PC-9 (cell line): Measurements from ENCODE around the gene PPP3R1. TPM values are rescaled to one million over a fixed set of nuclear protein-coding genes. Genes with fewer than 3 reads are reported as not detected.

ENCODE experiments used
- BruUV-seq: library from RNA; stranded (reverse); fragments of 400-500 nt; replicated peaks from 2 replicates; lab custom pipeline; 2021; lab: Mats Ljungman, UMichigan
- CTCF ChIA-PET: fragments of 300-600 bp; sonication (Branson Sonifier 250); formaldehyde crosslinking; loops from one replicate; lab custom pipeline; 2022; ENCODE audit warnings: antibody characterized with exemption; lab: Charles Lee
- POLR2A ChIA-PET: fragments of 300-600 bp; sonication (Branson Sonifier 250); formaldehyde crosslinking; loops from one replicate; lab custom pipeline; 2022; ENCODE audit warnings: antibody characterized with exemption; ENCODE audit not compliant: unreplicated experiment; lab: Charles Lee
- DNase-seq, 2 experiments: peaks; one replicate each; pipeline versions ENCODE4 v3.0.0 to v3.0.0-alpha.2; 2015 to 2022; ENCODE audit warnings: mixed read lengths in 1 of 2
- H2AFZ ChIP-seq: fragments of 200-600 bp; sonication (generic); 2 replicates; pipeline ENCODE4 v1.8.1; 2017; ENCODE audit warnings: antibody characterized with exemption
- H3F3A ChIP-seq: fragments of 200-600 bp; sonication (generic); 2 replicates; pipeline ENCODE4 v1.8.1; 2017; ENCODE audit warnings: antibody characterized with exemption, mild to moderate bottlenecking, low read depth; ENCODE audit not compliant: insufficient read depth
- H3K27ac ChIP-seq: fragments of 200-600 bp; sonication (generic); 2 replicates; pipeline ENCODE4 v1.6.1; 2016; ENCODE audit warnings: mixed run types
- H3K27me3 ChIP-seq: fragments of 200-600 bp; sonication (generic); 2 replicates; pipeline ENCODE4 v1.6.1; 2016; ENCODE audit warnings: low read depth, mixed run types; ENCODE audit not compliant: insufficient read depth
- H3K36me3 ChIP-seq: fragments of 200-600 bp; sonication (generic); 2 replicates; pipeline ENCODE4 v1.6.1; 2016; ENCODE audit warnings: low read depth, mixed run types
- H3K4me1 ChIP-seq: fragments of 200-600 bp; sonication (generic); replicated peaks from 2 replicates; pipeline ENCODE4 v1.6.1; 2016; ENCODE audit warnings: mixed run types; ENCODE audit not compliant: insufficient read depth
- H3K4me2 ChIP-seq: fragments of 200-600 bp; sonication (generic); 2 replicates; pipeline ENCODE4 v1.6.1; 2017; ENCODE audit warnings: mixed run types
- H3K4me3 ChIP-seq: fragments of 200-600 bp; sonication (generic); 2 replicates; pipeline ENCODE4 v1.6.1; 2016; ENCODE audit warnings: mixed run types
- H3K79me2 ChIP-seq: fragments of 200-600 bp; sonication (generic); 2 replicates; pipeline ENCODE4 v1.6.1; 2017; ENCODE audit warnings: low read depth, mixed run types
- H3K9me2 ChIP-seq: fragments of 200-600 bp; sonication (generic); 2 replicates; pipeline ENCODE4 v1.8.1; 2017; ENCODE audit warnings: mild to moderate bottlenecking; ENCODE audit not compliant: insufficient read depth
- H3K9me3 ChIP-seq: fragments of 200-600 bp; sonication (generic); 2 replicates; pipeline ENCODE4 v1.8.1; 2016; ENCODE audit warnings: low read depth; ENCODE audit not compliant: insufficient read depth
- H4K20me1 ChIP-seq: fragments of 200-600 bp; sonication (generic); 2 replicates; pipeline ENCODE4 v1.8.1; 2017; ENCODE audit not compliant: insufficient read depth
- CTCF ChIP-seq: fragments of 200-600 bp; sonication (generic); conservative IDR thresholded peaks from 2 replicates; pipeline ENCODE4 v1.6.1; 2017; ENCODE audit warnings: mixed run types, antibody characterized with exemption, mild to moderate bottlenecking, moderate library complexity
- EZH2 ChIP-seq: fragments of 200-600 bp; sonication (generic); IDR thresholded peaks from 2 replicates; pipeline ENCODE4 v1.8.0; 2017; ENCODE audit warnings: antibody characterized with exemption, low read depth
- intact Hi-C: fragments of 100-400 bp; cut with micrococcal nuclease; formaldehyde crosslinking; loops from one replicate; pipeline ENCODE4 v1.10.0; 2022; ENCODE audit not compliant: unreplicated experiment
- total RNA-seq: library from RNA; stranded (reverse); gene quantifications from 2 replicates; pipeline ENCODE4 v1.2.3, GENCODE V29; 2021

The PPP3R1 gene
- total RNA-seq, 1 experiment from 2014 or later, result 67.5 TPM

DNA sequence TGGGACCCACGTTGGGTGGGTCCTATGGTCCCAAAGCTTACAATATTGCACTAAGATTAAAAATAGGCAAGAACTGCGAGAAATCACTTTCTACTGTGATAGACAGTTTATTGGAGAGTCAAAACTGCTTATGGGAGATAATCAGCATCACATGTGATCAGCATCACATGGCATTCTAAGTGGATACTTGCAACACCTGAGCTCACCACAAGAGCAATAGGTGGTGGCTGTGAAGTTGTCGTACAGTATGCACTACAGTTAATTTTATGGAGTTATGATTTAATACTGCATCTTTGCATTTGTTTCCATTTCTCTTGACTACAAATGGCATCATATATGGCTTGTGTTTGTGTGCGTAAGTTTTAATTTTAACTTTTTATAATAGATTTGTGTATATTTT, 83.0 kb downstream of the PPP3R1 start:
- no peak for DNase-seq
- Histone ChIP-seq H4K20me1 (peaks cover 17% of the 10 kb centered on the region), H3K27me3 (no peaks in the 10 kb centered on the region), H3K9me3 (no peaks in the 10 kb centered on the region), H3K9me2 (no peaks in the 10 kb centered on the region), H3K27ac (no peak overlapping the region), H3K36me3 (peaks cover 36% of the 10 kb centered on the region), H3K4me1 (no peaks in the 10 kb centered on the region), H3K4me3 (no peak overlapping the region), H3F3A (peaks cover 12% of the 10 kb centered on the region; the same call in 1 of the 2 replicates), H3K4me2 (no peak overlapping the region), H3K79me2 (no peaks in the 10 kb centered on the region), H2AFZ (no peak overlapping the region)
- CTCF ChIA-PET, result interaction anchor here (0.6 kb wide), 1 partner anchor 751 kb away, joined by 3 read pairs; no protein-coding TSS in a partner anchor
- TF ChIP-seq EZH2 (no peak), CTCF (no peak; the same call in 1 of the 2 replicates)
- intact Hi-C loops, result no loop called here
- POLR2A ChIA-PET, result interaction anchor here (0.5 to 0.7 kb wide), 3 partner anchors 9 to 47 kb away, joined by 3 to 4 read pairs (median 3); partner anchors contain the start of gene PNO1
- BruUV-seq, result no TSS peak

- Histone ChIP-seq H3K27me3 (no peaks in the 10 kb centered on the region), H3K4me1 (no peaks in the 10 kb centered on the region), H3K27ac (no peak overlapping the region), H3K4me3 (no peak overlapping the region), H2AFZ (no peak overlapping the region), H3K36me3 (peaks cover 42% of the 10 kb centered on the region), H3K4me2 (no peak overlapping the region), H3K79me2 (no peaks in the 10 kb centered on the region), H3F3A (0 out of 2 replicates have a peak, but pooled peaks cover 8% of the 10 kb centered on the region), H3K9me2 (no peaks in the 10 kb centered on the region), H4K20me1 (peaks cover 17% of the 10 kb centered on the region), H3K9me3 (no peaks in the 10 kb centered on the region)
- intact Hi-C loops, result no loop called here
- CTCF ChIA-PET, result no interaction called here
- no TSS peak for BruUV-seq
- TF ChIP-seq EZH2 (no peak), CTCF (no peak)
- no peak for DNase-seq
- POLR2A ChIA-PET, result interaction anchor here (0.6 kb wide), 1 partner anchor 8 kb away, joined by 4 read pairs; no protein-coding TSS in a partner anchor
Observed at GRCh38 chr2:68167186-68167585, 85.1 kb downstream of the PPP3R1 start.

DNA sequence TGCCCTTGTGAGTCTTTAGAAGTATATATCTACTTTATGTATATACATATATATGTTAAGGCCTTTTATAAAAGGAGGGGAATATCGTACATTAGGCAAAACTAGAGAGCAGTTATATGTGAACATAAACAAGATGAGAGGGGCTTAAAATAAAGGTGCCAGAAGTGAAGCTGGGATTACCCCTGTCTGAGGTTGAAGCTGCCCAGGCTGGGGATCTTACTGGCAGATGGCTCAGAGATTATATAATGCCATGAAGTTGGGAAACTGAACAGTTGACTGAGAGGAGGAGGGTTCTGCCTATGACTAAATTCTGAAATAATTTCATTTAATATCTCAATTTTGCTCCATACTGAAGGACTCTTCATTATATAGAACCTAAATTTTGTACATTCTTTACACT, 88.7 kb downstream of the PPP3R1 start:
- H3K9me2 ChIP-seq, result no peaks in the 10 kb centered on the region
- no peak overlapping the region for H2AFZ ChIP-seq
- ChIA-PET CTCF (no interaction called here), POLR2A (no interaction called here)
- H4K20me1 ChIP-seq, result peaks cover 11% of the 10 kb centered on the region
- peaks cover 43% of the 10 kb centered on the region for H3K36me3 ChIP-seq
- H3K79me2 ChIP-seq, result peaks cover 27% of the 10 kb centered on the region
- intact Hi-C loops, result no loop called here
- no peak overlapping the region for H3K4me3 ChIP-seq
- no peak for DNase-seq
- H3K9me3 ChIP-seq, result no peaks in the 10 kb centered on the region
- H3K27ac ChIP-seq, result no peak overlapping the region
- H3K4me2 ChIP-seq, result no peak overlapping the region
- no TSS peak for BruUV-seq
- H3K4me1 ChIP-seq, result peaks cover 10% of the 10 kb centered on the region
- 0 out of 2 replicates have a peak, but pooled peaks cover 8% of the 10 kb centered on the region for H3F3A ChIP-seq
- no peak for TF ChIP-seq CTCF
- no peaks in the 10 kb centered on the region for H3K27me3 ChIP-seq
